ENCODE data around the gene PROK2. TPM values are rescaled to one million over a fixed set of nuclear protein-coding genes. Genes with fewer than 3 reads are reported as not detected.

PROK2 gene
- polyA plus RNA-seq, 1 experiment: not detected

DNA sequence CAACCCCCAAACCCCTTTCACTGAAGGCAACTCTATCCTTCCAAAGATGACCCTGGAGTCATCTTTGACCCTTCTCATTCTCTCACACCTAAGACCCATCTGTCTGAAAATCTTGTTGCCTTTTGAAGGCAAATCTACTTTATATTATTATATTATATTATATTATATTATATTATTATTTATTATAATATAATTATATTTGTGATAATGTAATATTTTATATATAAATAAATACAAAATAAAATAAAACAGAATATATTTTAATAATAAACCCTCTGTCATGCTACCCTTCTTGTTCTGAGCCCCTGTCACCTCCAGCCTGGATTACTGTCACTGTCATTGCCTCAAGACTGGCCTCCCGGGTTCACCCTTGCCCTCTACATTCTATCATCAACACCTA lies 5.0 kb upstream of the PROK2 start:
- POLR2A ChIA-PET: no interaction called here
- TF ChIP-seq, protein P1, sequence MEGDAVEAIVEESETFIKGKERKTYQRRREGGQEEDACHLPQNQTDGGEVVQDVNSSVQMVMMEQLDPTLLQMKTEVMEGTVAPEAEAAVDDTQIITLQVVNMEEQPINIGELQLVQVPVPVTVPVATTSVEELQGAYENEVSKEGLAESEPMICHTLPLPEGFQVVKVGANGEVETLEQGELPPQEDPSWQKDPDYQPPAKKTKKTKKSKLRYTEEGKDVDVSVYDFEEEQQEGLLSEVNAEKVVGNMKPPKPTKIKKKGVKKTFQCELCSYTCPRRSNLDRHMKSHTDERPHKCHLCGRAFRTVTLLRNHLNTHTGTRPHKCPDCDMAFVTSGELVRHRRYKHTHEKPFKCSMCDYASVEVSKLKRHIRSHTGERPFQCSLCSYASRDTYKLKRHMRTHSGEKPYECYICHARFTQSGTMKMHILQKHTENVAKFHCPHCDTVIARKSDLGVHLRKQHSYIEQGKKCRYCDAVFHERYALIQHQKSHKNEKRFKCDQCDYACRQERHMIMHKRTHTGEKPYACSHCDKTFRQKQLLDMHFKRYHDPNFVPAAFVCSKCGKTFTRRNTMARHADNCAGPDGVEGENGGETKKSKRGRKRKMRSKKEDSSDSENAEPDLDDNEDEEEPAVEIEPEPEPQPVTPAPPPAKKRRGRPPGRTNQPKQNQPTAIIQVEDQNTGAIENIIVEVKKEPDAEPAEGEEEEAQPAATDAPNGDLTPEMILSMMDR (IDR thresholded peaks at IDR 0.05; ENCODE audit: low read depth, low read length): no peak
- Histone ChIP-seq H3K4me3 (ENCODE audit: low read depth, low read length) (no peak overlapping the region), H3K27me3 (ENCODE audit: control insufficient read depth, insufficient read depth, low read length) (peaks cover 21% of the 10 kb centered on the region), H3K27ac (ENCODE audit: low read depth, low read length) (no peak overlapping the region), H3K9me3 (ENCODE audit: control insufficient read depth, insufficient read depth, low read length) (no peaks in the 10 kb centered on the region)
- CTCF ChIA-PET: no interaction called here
- no peak for DNase-seq (ENCODE audit: low read depth, low spot score)

DNA sequence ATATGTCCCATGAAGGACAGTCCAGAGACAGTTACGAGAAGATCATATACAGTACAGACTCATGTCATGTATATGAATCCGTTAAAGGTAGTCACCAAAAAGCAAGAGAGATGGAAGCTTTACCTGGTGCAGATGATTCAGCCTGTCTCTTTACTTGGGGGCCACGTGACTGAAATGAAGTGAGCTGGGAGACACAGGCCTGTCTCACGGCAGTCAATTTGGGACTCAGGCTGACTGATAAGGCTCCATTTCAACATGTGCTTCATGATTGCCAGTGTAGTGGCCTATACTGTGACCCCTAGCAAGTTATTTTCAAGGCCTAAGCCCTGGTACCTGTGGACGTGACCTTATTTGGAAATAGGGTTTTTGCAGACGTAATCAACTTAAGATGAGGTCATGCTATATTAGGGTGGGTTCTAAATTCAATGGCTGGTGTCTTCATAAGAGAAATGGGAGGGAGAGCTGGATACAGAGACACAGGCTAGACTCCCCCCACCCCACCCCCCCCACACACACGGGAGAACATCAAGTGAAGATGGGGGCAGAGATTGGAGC lies 3.0 kb upstream of the PROK2 start:
- no peak for DNase-seq (ENCODE audit: low read depth, low spot score)
- no peaks in the 10 kb centered on the region for H3K9me3 ChIP-seq (ENCODE audit: control insufficient read depth, insufficient read depth, low read length)
- POLR2A ChIA-PET: no interaction called here
- no peak overlapping the region for H3K27ac ChIP-seq (ENCODE audit: low read depth, low read length)
- no peak overlapping the region for H3K4me3 ChIP-seq (ENCODE audit: low read depth, low read length)
- TF ChIP-seq, protein P1 (IDR thresholded peaks at IDR 0.05; ENCODE audit: low read depth, low read length): no peak
- peaks cover 34% of the 10 kb centered on the region for H3K27me3 ChIP-seq (ENCODE audit: control insufficient read depth, insufficient read depth, low read length)
- CTCF ChIA-PET: no interaction called here

DNA sequence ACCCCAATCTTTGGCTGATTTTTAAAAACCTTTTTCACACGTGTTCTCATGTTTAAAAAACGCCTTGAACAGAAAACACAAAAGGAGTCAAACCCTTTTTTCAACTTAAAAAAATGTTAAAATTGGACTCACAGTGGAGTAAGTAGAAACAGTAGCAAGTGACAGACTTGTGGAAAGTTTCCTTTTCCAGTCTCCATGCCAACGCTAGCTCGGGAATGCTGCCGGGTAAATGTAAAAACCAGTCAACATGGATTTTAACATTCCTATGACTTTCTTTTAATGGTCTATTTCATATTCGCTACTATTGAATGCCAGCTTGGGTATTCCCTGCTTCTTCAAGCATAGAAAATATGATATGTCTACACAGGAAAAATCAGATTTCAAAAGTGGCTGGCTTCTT lies 1.6 kb upstream of the PROK2 start:
- no peaks in the 10 kb centered on the region for H3K9me3 ChIP-seq (ENCODE audit: control insufficient read depth, insufficient read depth, low read length)
- ChIA-PET POLR2A (no interaction called here), CTCF (no interaction called here)
- no peak for DNase-seq (ENCODE audit: low read depth, low spot score)
- no peak overlapping the region for H3K4me3 ChIP-seq (ENCODE audit: low read depth, low read length)
- H3K27me3 ChIP-seq (ENCODE audit: control insufficient read depth, insufficient read depth, low read length): peaks cover 40% of the 10 kb centered on the region
- TF ChIP-seq, protein P1 (IDR thresholded peaks at IDR 0.05; ENCODE audit: low read depth, low read length): no peak
- H3K27ac ChIP-seq (ENCODE audit: low read depth, low read length): no peak overlapping the region

DNA sequence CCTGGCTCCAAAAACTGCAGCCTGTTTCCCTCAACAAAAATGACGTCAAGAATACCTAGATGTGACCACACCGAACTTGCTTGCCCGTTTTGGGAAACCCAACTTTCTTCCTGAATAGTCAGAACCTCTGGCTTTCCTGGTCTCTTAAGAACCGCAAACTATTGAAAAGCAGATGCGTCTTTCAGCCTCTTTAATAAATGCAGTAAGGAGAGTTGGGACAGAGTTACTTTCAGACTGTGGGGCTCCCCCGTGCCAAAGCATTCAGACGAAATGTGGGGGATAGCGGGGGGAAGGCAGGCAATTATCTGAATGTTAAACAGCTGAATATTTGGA lies 1.2 kb upstream of the PROK2 start:
- no peak for DNase-seq (ENCODE audit: low read depth, low spot score)
- Histone ChIP-seq H3K4me3 (ENCODE audit: low read depth, low read length) (no peak overlapping the region), H3K27ac (ENCODE audit: low read depth, low read length) (no peak overlapping the region), H3K9me3 (ENCODE audit: control insufficient read depth, insufficient read depth, low read length) (no peaks in the 10 kb centered on the region), H3K27me3 (ENCODE audit: control insufficient read depth, insufficient read depth, low read length) (peaks cover 42% of the 10 kb centered on the region)
- CTCF ChIA-PET: no interaction called here
- POLR2A ChIA-PET: no interaction called here
- TF ChIP-seq, protein P1 (IDR thresholded peaks at IDR 0.05; ENCODE audit: low read depth, low read length): no peak

DNA sequence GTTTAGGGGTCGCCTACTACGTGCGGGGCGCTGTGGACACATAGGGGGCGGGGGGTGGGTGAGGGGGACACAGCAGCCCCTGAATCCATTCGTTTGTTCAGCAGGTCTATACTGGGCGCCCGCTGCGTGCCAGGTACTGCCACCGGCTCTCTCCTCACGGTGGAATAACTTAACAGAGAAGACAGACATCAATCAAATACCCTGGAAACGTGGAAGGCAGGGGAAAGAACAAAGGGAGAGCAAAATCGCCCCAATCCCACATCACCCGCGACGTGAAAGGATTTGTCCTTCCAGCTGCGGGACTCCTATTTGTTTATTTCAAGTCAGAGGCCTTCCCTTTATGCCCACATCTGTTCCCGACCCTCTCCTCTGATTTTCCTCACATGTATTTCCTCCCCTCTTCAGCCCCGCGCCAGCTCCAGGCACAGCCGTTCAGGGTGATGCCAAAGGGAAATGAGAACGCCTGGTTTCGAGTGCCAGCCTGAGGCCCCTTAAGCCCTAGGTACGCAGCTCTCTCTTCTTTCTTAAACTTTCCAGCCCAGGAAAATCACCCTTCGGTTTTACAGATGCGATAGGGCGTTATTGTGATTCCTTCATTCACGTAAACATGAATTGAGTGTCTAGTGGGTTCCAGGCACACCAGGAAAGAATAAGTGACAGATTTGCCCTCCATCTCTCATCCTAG lies 726 bp upstream of the PROK2 start:
- ChIA-PET POLR2A (no interaction called here), CTCF (no interaction called here)
- Histone ChIP-seq H3K27me3 (ENCODE audit: control insufficient read depth, insufficient read depth, low read length) (peaks cover 45% of the 10 kb centered on the region), H3K9me3 (ENCODE audit: control insufficient read depth, insufficient read depth, low read length) (no peaks in the 10 kb centered on the region), H3K4me3 (ENCODE audit: low read depth, low read length) (no peak overlapping the region), H3K27ac (ENCODE audit: low read depth, low read length) (no peak overlapping the region)
- DNase-seq (ENCODE audit: low read depth, low spot score): no peak
- TF ChIP-seq, protein P1 (IDR thresholded peaks at IDR 0.05; ENCODE audit: low read depth, low read length): no peak
